Stimulated activated CD4-positive, alpha-beta T cell treated with anti-CD3 and anti-CD28 coated beads, Interleukin-2, amount 100 ng/mL, for 48 hours (primary cell): Measurements from ENCODE around the gene FAAP20.
"Not testable (repeated sequence)": the region's sequence is repeated elsewhere in the genome, so short reads cannot be mapped to it uniquely, and the experiment has no call there.

ENCODE experiments used
- DNase-seq, 2 donors: peaks; one replicate each; pipeline ENCODE4 v3.0.0-alpha.2; 2020

FAAP20 gene

DNA sequence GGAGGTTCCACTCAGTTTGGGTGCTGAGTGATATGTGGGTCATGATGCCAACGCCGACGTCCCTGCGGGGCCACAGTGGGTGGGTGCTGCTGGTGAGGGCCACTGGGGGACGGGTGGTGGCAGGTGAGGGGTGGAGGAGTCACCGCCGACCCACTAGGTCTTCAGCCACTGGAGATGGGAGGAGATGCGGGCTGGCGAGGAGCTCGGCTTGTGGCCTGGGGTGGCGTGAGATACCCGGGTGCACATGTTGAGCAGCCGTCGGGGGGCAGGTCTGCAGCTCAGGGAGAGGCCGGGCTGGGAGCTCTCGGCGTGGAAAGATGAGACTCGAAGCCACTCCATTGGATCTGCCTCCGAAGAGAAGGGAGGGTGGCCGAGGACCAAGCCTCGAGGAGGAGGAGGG lies 40.5 kb downstream of the FAAP20 start:
- no peak for DNase-seq

DNA sequence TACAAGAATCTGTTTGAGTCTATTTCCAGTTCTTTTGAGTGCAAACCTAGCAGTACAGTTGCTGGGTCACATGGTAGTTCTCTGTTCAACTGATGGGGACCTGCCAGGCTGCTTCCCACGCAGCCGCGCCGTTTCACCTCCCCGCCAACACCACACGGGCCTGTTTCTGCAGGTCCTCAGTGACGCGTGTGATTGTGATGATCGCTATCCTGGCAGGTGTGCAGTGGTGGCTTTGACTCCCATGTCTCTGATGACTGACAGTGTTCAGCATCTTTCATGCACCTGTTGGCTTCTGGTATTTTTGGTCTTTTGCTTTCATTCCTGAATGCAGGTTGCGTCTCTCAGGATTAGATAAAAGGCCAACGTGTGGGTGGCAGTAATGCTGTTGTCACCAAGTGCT lies 41.6 kb downstream of the FAAP20 start:
- DNase-seq: no peak

- DNase-seq: no peak
Measured at GRCh38 chr1:2151911-2152310, 42.7 kb downstream of the FAAP20 start.

DNA sequence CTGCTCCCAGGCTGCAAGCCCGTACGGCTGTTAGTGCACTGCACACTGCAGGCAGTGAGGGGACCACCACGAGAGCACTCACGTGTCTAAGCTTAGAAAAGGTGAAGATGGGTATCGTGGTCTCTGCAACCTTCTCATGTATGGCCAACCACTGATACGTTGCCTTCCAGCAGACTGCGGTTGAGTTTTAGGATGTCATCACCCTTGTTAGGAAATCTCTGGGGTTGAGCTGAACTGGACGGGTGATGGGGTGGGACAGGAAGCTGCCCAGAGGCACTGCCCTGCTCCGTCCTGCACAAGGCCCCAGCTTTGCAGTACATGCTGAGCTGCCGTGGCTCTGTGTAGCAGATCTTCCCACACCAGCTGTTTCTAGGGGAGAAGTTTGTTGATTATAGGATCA lies 43.3 kb downstream of the FAAP20 start:
- DNase-seq: no peak

DNA sequence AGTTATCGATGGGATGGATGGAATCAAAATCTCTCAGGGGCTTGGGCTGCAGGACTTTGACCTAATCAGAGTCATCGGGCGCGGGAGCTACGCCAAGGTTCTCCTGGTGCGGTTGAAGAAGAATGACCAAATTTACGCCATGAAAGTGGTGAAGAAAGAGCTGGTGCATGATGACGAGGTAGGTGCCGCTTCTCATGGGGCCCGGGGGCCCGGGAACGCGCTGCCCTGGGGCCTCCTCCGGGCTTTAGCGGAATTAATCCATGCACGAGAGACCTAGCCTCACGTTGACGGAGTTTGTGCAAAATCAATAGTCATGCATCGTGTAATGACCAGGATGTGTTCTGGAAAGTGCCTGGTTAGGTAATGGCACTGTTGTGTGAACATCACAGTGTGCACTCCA lies 43.8 kb downstream of the FAAP20 start:
- DNase-seq: no peak

DNA sequence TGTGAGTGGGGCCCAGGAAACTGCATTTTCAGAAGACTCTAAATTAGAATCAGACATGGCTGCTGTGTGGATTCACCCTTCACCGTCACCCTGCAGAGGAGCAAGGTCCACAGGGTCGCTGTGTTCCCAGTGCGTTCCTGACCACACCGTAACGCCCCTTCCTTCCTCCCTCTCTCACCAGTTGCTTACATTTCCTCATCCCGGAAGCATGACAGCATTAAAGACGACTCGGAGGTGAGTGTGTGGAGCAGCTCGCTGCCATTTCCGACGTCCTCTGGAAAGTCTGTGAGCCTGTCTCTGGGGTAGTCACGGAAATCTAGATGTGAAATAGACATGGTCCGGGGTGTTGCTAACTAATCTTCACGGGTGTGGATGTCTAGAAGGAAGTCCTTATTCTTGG lies 45.9 kb downstream of the FAAP20 start:
- DNase-seq: no peak

GRCh38 chr1:2147869-2148268 lies 46.7 kb downstream of the FAAP20 start:
- not testable (repeated sequence) for DNase-seq

DNA sequence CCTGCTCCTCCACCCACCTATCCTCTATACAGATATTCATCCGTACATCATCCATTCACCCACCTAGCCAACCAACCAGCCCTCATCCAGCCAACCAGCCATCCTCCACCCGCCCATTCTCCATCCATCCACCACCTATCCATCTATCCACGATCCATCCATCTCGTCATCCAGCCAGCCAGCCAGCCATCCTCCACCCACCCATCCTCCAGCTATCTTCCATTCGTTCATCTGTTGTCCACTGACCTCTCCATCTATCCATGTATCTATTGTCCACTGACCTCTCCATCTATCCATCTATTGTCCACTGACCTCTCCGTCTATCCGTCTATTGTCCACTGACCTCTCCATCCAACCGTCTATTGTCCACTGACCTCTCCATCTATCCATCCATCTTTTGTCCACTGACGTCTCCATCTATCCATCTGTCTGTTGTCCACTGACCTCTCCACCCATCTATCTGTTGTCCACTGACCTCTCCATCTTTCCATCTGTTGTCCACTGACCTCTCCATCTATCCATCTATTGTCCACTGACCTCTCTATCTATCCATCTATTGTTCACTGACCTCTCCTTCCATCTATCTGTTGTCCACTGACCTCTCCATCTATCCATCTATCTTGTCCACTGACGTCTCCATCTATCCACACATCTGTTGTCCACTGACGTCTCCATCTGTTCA lies 47.6 kb downstream of the FAAP20 start:
- DNase-seq: no peak

- DNase-seq: no peak
Measured at GRCh38 chr1:2145946-2146835, 48.4 kb downstream of the FAAP20 start.

GRCh38 chr1:2144501-2145090 lies 50.0 kb downstream of the FAAP20 start:
- no peak for DNase-seq

- DNase-seq: no peak
Measured at GRCh38 chr1:2143814-2144500, 50.6 kb downstream of the FAAP20 start.

- DNase-seq: no peak
Measured at GRCh38 chr1:2141025-2141424, 53.5 kb downstream of the FAAP20 start.
